ENCODE measurements around the gene SLC16A5.
"Not testable (repeated sequence)": the region's sequence is repeated elsewhere in the genome, so short reads cannot be mapped to it uniquely, and the experiment has no call there.

The SLC16A5 gene

GRCh38 chr17:75064867-75065561, 22.7 kb upstream of the SLC16A5 start:
- no peak for DNase-seq

DNA sequence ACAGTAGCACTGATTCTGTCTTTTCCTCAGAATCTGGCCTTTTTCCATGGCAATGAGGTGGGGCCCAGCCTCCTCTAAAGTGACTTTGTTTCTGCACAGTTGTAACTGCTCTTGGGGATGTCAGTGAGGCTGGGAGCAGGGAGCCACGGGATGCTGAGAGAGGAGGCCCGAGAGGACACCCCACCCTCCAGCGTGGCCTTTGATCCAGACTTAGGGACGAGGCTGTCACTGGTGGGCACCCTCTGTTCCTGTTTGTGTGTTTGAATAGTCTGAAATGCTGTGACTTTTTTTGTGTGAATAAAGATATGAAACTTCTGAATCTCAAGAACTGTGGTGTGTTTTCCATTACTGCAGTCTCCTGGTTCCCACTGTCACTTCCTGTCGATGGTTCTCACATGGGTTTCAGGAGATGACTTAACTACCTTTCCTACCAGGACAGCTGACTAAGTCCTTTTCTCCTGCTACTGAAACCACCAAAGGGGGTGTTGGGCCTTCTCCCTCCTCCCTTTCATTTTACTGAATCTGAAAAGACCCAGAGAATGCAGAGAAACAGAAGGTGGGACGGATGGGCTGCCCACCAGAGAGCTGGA, 22.1 kb upstream of the SLC16A5 start:
- DNase-seq = no peak

- DNase-seq = no peak
These were observed 19.9 kb upstream of the SLC16A5 start for GRCh38 chr17:75067856-75068255.

- no peak for DNase-seq
These were observed 19.0 kb upstream of the SLC16A5 start for GRCh38 chr17:75068750-75069149.

- no peak for DNase-seq
These were observed 18.0 kb upstream of the SLC16A5 start for GRCh38 chr17:75069783-75070182.

DNA sequence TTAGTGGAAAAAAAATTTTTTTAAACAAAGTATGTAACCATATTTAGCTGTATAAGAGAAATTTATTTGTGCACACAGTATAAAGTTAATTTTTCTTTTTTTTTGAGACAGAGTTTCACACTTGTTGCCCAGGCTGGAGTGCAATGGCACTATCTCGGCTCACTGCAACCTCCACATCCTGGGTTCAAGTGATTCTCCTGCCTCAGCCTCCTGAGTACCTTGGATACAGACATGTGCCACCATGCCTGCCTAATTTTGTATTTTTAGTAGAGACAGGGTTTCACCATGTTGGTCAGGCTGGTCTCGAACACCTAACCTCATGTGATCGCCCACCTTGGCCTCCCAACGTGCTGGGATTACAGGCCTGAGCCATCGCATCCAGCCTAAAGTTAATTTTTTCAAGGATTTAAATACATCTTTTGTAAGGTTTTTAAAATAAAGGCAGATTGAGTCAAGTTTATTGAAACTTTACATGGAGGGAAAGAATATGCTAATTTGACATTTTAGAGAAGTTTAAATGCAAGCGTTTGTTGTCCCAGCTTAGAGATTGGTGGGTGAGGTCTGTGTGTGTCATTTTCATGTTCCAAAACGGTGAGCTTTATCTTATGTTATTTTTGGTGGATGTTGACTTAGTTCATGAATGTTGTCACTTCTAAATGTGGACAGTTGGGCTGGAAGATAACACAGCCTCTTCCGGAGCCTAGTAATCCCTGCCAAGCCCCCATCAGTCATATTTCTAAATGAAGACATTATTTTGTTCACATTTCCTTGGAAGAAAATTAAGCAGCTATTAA, 16.1 kb upstream of the SLC16A5 start:
- DNase-seq = not testable (repeated sequence)

DNA sequence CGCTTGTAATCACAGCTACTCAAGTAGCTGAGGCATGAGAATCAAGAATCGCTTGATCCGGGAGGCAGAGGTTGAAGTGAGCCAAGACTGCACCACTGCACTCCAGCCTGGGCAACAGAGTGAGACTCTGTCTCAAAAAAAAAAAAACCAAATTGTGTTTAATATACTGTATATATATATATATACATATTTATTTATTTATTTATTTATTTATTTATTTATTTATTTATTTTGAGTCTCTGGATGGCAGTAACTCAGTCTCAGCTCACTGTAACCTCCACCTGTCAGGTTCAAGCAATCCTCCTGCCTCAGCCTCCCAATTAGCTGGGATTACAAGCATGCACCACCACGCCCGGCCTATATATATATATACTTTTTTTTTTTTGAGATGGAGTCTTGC, 14.8 kb upstream of the SLC16A5 start:
- DNase-seq = not testable (repeated sequence)

DNA sequence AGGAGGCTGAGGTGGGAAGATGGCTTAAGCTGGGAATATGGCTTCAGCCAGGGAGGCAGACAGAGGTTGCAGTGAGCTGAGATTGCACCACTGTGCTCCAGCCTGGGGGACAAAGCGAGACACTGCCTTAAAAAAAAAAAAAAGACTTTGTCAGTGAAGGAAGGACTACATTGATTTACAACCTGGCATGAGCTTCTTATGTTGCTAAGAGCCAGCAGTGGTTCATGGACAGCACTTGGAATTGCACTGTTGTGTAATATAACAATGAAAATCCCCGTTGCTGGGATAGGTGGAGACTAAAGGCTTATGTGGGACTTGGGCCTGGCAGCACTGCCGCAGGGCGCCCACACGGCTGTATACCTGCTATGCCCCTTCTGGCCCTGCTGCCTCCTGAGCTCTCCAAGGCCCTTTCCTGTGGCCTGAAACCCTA, 14.1 kb upstream of the SLC16A5 start:
- DNase-seq = no peak

DNA sequence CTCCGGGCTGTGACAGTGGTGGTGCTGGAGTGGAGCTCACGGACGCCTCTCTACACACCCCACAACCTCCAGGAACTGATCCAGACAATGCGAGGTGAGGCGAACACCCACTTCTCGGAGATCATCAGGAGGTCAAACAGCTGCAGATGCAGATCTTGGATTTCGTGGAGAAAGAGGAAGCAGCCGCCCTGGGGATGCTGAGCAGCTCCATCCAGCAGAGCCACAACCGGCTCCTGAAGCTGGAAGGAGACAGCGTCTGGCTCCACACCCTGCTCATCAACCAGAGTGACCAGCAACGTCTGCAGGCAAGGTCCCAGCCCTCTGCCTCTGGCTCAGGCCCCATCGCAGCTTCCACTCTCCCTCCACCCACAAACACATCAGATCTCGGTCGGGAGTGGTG, 13.2 kb upstream of the SLC16A5 start:
- no peak for DNase-seq

GRCh38 chr17:75075597-75076336, 12.0 kb upstream of the SLC16A5 start:
- no peak for DNase-seq

DNA sequence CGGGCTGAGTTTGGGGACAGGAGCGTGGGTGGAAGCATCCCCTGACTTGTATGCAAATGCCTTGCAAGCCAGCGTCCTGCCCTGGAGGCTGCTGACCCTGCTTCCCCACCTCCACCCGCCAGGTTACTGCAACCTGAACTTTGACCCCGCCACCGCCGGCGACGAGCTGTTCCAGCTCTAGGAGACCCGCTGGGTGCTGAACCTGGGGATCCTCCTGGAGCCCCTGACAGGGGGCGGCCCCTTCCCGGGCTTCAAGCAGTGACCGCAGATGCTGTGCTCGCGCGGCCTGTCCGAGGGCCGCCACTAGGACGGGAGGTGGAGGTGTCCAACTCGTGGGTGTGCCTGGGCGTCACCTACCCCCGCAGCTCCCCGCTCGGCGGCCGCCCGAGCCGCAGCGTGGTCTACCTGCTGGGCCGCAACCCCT, 10.7 kb upstream of the SLC16A5 start:
- no peak for DNase-seq

DNA sequence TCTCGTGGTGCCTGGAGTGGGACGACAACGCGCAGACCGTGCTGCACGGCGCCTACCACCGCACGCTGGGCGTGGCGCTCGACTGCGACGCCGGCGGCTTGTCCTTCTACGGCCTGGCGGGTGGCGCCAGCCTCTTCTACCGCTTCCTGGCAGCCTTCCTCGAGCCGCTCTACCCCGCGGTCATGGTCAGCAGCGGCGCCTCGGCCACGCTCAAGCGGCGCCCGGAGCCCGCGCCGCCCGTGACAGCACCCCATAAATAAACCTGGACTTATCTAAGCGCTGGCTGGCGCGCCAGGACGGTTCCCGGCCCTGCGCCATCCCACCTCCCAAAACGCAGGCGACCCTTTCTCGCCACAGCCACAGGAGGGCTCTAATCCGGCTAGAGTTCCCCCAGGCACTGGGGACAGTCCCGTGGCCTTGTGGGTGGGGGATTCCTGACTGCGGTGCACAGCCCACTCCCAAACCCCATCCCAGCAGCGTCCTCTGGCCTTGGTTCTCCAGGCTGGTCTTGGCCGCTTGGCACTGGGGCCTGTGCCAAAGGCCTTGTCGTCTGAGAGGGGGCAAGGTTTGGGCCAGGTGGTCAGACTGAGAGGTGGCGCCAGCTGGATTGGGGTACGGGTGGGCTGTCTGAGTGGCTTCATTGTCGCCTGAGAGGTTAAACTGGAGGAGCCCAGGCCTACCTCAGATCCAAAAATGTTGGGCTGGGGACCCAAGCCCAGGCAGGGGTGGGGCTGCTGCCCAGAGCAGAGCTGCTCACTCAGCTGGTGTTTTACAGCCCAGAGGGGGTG, 10.1 kb upstream of the SLC16A5 start:
- DNase-seq = no peak

- no peak for DNase-seq
These were observed 9.3 kb upstream of the SLC16A5 start for GRCh38 chr17:75078284-75079022.

DNA sequence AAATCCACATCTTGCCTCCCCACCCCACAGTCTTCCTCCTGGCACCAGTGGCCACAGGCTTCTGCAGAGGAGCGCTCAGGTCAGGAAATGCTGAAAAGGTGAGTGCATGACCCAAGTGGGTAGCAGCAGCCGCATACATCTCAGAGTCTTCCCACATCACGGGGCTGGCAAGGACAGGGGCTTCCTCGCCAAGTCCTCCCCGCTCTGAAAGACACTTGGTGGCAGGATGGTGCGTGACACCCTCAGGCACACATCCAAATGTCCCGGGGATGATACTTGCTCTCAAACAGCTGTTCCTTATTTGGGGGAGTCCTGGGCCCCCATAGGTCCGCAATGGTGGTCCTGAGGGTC, 8.8 kb upstream of the SLC16A5 start:
- no peak for DNase-seq

- no peak for DNase-seq
These were observed 5.9 kb upstream of the SLC16A5 start for GRCh38 chr17:75081611-75082540.

DNA sequence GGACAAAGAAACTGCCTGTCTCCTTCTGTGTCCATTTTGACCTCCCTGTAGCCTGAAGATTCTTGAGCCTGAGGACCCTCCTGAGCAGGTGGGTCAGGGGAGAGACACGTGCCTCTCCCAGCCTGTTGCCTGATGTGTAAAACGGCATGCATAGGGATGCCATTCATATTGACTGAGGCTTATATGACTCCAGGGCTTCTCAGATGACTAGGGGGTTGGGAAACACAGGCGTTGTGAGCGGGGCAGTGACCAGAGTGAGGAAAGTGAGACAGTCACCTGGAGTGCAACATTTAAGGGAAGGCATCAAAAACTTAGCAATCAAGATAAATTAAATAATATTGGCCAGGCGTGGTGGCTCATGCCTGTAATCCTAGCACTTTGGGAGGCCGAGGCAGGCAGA, 5.1 kb upstream of the SLC16A5 start:
- no peak for DNase-seq

DNA sequence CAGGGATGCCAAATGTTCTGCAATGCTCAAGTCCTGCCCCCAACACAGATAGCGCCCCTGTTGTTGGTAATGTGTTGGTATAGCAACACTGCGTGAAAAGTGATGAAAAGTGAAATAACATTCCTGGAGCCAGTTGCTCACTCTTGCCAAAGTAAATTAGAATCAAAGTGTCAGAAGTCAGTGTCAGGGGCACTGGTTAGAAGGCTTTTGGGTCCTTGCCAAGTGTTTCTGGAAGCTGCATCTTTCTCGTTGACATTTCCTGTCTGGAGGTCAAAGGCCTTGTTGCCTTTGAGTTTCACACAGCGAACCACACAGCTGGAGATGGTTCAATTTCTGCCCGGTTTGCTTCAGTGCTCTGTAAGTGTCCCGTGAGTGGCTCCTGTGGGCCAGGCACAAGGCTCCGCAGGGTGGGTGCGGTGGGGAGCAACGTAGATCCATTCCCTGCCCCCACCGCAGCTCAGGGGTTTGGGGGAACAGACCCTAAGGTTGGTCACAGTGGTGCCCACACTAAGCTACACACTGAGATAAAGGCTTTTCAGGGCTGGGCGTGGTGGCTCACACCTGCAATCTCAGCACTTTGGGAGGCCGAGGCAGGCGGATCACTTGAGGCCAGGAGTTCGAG, 3.6 kb upstream of the SLC16A5 start:
- no peak for DNase-seq

DNA sequence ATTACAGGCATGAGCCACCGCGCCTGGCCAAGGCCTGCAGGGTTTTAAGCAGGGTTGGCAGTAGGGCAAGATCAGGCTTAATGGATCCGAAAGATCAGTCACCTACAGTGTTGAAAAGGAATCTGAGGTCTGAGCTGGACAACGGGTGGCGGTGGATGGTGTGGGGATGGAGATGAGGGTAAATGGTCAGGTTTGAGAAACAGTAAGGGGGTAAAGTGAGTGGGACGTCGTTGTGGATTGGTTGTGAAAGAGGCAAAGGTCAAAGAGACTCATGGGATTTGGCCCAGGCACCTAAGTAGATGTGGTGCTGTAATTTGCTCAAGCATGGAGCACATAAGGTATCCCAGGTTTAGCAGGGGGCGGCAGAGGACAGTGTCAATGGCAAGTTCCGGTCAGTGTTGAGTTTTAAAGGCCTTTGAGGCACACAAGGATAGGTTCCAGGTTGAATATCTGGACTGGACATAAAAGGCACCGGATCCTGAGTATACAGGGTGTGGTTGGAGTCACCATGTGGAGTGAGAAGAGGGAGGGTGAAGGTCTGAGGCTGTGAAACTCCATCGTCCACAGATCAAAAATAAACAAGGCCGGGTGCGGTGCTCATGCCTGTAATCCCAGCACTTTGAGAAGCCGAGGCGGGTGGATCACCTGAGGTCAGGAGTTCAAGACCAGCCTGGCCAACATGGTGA, 1.1 kb upstream of the SLC16A5 start:
- no peak for DNase-seq

DNA sequence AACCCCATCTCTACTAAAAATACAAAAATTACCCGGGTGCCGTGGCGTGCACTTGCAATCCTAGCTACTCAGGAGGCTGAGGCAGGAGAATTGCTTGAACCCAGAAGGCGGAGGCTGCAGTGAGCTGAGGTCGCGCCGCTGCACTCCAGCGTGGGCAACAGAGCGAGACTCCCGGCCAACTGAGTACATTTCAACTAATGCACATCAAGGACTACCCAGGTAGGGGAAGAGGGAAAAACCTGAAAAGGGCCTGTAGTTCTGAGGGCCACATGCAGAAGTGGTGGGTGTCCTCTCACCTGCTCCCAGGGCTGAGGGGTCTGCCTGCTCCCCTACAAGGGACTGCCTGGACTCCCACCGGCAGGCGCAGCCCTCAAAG, 584 bp upstream of the SLC16A5 start:
- no peak for DNase-seq
